Fibroblast of the conjunctiva (primary cell): ENCODE data around the gene LRP8.

Experiments
- DNase-seq: peaks from one replicate; pipeline ENCODE4 v3.0.0-alpha.2; 2010; ENCODE audit warnings: low read depth

The LRP8 gene

DNA sequence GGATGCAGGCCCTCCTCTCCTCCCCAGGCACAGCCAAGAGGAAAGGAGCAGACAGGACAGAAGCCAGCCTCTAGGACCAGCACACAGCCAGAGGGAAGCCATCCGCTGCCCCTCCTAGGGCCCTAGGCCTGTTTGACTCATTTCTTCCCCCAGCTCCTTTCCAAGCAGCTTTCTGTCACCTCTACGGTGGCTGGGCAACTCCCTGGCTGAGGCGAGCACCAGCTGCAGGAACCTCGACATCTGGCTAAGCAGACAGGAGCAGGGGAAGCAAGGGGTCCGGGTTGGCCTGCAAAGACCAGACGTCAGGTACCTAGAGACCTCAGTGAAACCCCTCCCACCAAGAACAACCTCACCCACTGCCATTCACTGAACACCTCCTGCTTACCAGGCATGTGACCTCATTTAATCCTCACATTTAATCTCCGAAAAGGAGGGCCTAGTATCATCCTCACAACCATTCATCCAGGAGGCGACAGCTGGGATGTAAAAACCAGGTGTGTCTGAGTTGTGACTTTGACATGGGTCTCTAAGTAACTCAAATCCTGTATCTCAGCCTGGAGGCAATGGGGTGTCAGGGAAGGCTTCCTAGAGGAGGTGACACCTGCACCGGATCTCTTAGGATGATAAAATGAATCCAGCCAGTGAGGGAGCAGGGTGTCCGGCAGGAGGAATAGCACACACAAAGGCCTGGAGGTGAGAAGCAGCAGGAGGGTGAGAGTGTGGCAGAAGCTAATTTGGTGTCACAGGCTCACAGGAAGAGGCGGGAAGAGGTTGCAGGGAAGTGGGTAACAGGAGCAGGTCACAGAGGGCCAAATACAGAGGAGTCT lies 5.9 kb downstream of the LRP8 start:
- DNase-seq: no peak

DNA sequence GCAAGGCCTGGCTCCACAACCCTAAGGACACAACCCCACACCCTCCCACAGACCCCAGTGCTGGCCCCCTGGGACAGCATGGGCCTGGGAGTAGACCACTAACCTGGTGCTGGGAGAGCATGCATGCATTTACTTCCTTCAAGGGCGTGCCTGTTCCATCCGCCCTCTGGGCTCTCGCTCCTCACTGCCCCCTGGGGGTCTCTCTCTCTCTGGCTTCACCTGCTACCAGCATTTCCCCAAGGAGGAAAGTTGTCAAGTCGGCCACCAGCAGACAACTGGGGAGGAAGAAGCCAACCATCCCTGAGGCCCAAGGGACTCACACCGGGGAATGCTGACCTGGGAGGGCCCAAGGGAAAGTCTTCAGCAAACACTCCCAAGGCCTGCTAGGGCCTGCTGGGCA lies 6.5 kb downstream of the LRP8 start:
- no peak for DNase-seq

DNA sequence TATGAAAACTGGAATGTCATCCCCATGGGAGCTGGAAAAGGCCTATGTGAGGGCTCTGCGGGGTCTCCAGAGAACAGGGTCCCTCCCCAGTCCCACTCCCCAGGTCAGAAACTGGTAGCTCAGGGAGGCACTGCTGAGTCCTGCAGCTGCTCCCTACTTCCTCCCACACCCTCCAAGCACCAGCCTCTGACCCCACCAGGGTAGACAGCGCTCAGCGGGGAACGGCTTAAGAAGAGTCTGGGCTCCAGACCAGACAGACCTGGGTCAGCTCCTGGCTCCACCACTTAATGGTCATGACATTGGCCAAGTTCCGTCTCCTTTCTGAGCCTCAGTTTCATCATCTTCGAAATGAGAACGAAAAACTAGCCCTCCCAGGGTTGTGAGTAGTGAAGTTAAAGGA lies 7.2 kb downstream of the LRP8 start:
- DNase-seq: no peak

DNA sequence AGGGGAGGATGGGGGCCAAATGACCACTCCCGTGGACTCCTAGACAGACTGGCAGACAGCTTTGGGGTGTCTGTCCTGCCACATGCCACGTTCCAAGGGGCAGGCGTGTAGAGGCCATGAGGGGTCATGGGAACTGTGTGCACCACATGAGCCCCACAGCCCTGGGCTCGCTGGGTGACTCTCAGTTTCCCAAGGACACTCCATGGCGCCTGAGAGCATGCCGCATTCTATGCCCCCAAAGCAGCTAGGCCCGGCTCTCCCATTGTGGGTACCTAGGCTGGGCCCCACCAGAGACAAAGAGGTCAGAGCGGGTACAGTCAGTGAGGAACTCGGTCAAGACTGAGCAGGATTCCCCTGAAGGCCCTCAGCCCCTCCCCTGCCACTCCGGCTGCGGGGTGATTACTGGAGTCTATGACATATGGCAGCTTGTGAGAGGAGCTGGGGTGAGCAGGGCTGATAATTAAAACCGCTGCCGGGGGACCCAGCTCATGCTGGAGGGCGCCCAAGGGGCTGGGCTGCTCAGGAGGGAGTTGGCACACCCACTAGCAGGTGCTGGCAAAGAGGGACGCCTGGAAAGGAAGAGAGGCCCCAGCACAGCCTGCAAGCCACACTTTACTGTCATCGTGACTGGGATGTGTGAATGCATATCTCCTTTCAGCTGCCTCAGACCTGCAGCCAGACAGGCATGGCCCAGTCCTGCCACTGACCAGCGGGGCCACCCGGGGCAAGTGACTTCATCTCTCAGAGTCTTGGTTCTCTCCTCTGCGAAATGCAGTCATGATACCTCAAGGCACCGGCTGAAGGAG lies 8.4 kb downstream of the LRP8 start:
- DNase-seq: no peak

DNA sequence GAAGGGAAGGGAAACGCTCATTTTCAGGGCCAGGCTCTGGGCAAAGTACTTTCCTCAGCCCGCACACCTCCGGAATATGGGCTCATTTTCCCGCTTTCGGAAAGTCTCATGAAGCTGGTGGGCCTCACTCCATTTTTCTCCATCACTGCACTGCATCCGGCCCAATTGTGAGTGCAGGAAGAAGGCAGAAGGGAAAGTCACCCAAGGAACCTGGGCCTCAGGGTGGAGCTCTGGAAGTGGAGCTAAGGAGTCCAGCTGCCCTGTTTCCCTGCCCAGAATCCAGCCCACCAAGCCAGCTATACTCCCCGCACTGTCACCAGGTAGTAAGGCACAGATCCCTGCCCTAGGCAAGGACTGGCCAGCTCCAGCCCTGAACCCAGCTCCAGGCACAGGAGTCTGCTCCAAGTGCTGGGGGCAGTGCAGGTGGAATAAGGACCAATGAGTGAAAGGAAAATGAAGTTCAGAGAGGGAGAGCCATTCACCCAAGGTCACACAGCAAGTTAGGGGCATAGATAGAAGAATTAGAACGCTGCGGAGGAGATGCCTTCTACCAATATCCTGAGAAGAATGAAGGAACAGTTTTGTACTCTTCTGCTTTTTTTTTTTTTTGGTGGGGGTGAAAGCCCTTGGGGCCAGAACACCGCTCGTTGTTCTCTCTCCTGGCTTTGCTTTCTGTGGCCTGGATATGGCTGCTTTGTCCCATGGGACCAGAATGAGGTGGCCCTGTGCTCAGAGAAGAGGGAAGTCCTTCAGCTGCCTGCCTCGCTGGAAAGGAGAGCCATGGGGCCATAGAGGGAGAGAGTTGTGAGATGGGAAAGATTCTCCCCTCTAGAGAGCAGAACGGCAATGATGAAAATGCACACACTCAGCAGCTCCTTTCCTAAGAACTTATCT lies 10.0 kb downstream of the LRP8 start:
- no peak for DNase-seq

DNA sequence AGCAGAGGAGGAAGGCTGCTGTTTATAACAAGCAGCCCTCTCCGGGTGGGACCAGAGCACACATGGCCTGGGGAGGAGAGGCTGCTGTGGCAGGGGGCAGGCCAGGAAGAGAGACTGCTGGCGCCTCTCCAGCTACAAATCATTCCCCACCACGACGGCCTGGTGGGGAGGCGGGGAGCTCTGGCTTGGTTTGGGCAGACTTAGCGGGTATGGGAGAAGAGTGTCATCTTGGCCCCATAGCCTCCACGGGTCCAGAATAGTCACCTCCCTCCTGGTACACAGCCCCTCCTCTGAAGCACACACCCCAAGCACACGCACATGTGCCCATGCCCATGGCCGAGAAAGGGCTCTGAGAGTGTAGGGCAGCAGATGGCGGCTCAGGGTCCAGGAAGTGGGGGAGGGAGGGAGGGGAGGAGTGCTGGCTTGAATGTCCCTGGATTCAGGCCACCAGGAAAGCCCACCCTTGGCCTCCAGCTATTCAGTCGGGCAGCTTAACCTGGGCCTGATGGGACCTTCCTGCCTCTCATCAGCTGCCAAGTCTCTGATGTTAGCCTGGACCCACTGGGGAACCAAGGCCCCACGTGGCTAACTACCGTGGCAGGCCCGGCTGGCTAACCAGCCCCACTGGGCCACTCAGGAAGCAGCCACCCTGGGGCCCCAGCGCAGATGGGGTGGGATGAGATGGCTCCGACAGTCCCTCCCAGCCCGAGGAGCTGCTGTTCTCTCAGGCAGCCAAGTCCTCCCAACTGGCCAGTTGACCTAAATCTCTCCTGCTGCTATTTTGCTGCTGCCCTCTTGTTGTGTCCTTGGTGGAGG lies 10.9 kb downstream of the LRP8 start:
- DNase-seq: no peak

DNA sequence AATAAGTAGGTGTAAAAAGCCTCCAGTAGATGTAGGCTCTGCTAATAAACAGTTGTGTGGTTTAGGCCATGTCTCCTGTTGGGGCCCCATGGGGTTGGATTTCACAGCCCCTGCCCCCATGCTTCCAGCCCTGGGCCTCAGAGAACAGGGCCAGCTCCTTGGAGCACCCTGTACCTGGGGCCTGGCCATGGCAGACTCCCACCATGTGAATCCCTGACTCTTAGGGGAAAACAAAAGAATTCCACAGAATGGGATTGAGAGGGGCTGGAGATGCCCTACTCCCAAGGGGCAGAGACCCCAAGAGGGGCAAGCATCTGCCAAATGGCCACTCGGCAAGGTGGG lies 11.5 kb downstream of the LRP8 start:
- DNase-seq: no peak

DNA sequence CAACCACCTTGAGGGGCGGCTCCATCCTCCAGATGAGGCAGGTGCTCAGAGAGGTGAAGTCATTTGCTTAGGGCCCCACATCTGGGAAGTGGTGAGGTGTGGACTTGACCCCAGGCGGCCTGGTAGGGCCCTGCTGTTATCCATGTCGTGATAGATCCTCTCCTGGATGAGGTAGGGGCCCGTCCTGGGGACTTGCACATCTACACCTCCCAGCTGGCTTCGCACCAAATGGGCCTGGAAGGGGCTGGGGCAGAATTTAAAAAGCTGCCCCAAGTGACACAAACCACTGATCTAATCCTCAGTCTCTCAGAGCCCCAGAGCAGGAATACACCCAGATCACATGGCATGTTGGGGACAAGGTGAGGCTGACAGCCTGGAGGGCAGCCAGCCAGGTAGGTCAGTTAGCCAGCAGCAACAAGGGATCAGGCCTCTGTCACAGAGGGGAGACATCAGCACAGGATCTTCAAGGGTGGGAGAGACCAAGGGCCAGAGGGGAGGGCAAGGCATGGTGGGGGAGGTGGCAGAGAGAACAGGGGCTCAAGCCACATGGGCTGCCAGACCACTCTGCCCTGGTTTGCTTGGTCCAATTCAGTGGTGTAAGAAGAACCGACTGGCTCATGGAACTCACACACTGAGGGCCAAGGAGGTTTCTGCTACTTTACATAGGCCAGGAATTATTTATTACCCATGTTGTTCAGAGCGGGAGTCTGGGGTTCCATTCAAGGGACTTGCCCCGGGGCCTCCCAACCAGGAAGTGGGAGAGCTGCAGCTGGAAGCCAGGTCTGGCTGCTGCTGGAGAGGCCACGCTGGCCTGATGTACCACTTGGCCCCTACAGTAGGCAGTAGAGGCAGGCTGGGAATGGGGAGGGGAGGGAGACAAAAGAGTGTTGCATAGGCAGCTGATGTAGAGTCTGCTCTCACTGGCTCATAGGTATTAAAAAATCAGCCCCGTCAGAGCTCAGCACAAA lies 12.1 kb downstream of the LRP8 start:
- no peak for DNase-seq

DNA sequence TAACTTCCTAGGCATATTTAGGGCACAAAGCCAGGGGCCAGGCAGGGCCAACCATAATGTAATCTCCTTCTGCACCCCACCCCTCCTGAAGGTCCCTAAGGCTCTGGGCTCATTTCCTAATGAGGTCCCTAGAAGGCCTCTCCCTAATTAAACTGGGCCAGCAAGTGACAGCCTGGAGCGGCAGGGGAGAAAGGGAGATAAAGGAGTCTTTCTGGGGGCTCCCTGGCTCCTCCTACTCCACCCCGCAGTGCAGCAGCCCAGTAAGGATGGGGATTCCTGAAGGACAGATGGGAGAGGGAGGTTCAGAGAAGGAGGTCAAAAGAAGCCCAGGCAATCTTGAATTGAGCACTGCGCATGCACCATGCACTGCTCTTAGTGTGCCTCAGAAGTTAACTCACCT lies 12.8 kb downstream of the LRP8 start:
- DNase-seq: no peak

DNA sequence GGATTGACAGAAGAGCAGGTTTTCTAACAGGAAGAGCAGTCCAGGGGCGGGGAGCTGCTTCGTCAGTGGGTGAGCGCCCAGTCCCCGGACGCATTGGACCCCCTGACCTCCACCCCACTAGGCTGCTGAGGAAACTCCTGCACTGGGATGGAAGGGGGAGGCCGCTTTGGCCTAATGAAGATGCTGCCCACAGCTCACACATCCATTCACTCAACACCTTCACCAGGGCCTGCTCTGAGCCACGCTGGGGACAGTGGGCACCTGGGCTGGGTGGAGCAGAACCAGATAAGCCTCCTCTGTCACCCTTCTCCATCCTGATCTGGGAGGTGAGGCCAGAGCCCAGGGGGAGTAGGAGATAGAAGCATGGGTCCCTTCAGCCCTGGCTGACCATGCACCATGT lies 13.3 kb downstream of the LRP8 start:
- no peak for DNase-seq

DNA sequence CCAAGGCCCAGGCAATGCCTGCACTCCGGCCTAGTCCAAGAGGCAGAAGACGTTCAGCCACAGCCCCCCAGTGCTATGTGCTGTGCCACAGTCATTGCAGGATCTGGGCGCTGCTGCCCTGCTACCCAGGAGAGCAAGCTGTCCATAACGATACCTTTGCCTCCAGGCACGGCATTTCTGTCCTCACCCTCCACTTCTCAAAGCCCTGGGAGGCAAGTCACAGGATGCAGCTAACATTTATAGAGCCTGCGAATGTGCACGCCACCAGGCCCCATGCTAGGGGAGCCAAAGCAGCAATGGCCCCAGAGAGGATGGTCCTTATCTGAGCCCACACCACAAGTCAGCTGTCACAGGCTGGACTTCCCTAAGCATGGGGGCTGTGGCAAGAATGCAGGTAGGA lies 13.8 kb downstream of the LRP8 start:
- no peak for DNase-seq

DNA sequence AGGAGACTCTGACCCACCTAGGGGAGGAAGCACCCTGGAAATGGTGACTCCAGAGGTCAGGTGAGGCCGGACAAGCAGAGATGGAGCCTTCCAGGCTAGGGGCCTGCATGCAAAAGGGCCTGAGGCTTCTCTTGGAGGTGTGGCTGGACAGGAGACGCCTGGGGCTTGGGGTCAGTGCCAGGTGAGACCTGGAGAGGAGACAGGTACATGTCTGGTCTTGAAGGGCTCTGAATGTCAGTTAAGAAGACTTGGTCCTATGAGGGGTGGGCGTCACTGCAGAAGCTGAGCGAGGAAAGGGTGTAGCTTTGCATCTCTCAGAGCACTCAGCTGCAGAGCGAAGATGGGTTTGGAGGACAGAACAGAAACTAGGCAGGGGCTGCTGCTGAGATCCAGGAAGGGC lies 14.3 kb downstream of the LRP8 start:
- no peak for DNase-seq

DNA sequence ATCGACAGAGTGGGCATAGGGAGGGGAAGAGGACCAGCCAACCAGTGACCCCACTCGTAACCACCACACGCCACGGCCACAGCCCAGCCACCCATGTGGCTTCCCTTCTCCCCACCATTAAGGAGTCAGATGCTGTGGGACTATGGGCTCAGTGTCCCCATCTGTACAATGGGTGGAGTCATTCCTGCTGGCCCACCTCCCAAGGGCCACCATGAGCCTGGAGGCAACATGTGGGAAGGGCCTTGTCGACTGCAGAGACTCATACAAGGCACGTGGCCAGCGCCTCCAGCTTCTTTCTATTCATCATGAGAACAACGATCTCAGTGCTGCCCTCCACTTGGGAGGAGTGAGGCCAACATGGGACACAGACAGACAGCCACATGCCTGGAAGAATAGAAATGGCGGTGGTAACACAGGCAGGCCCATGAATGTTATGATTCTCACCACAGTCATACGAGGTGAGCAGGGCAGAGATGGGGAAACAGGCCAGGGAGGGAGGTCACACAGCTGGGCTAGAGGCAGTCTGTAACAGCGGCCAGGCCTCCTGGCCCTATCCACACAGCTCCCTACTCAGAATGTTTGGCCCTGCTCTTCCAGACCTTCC lies 16.1 kb downstream of the LRP8 start:
- no peak for DNase-seq

DNA sequence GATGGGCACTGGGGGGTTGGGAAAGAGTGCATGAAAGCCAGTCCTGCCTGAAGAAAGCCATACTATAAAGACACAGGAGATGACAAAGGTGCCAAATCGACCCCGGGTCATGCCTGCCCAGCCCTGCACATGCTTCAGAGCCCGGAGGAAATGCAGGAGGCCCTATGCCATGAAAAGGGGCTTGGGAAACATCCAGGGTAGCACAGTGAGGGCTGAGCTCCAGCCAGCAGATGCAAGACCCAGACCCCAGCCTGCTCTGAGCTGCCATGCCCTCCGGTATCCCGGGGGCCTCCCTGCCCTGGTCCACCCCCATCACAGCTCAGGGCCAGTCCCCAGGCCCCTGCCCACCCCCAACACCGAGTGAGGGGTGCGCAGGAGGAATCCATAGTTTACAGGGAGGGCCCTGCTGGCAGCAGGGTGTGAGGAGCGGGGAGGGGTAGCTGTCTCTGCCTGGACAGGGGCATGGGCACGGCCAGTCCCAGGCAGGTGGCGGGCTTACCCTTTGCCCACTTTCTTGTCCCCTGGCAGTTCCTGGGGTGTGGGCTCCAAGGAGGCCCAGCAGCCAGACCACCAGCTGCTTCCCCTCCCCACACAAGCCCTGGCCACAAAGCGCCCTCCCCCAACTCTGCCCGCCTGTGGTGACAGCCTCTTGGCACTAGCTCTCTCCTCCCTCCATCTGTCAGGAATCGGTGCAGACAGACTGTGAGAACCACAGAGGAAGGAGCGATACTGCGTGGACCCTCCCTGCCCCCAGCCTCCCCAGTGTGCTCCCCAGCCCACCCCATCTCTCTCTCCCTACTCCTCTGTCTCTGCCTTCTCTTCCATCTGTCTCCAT lies 16.8 kb downstream of the LRP8 start:
- DNase-seq: no peak

DNA sequence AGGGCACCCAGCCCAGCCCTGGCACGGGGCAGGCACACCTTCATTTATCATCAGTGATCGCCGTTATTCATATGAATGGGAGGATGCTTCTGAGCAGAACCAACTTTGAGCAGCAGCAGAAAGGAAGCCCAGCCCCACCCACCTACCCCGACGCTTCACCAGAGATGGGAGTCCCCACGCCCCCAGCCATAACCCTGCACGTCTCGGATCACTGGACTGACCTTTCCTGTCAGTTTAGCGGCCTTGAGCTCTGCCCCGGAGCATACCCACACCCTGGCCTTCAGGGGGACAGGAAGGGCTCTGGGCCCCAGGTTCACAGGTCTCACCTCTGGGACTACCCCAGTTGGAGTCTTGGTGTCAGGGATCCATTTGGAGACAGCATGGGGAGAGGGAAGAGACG lies 18.1 kb downstream of the LRP8 start:
- no peak for DNase-seq

DNA sequence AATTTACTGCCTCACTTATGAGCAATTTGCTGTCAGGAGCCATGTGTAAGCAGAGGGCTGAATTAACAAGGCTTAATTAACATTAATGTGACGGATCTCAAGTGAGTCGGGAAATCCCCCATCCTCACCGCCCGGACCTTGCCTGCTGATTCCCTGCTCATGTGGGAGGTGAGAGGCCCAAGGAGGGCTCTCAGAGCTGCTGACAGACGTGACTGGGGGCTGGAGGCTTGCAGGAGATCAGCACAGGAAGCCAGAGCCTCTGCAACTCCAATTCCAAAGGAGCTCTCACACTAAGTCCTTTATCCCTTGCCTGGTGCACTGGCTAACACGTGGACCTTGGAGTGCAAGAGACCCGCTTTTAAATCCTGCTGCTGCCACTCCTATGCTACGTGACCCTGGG lies 19.4 kb downstream of the LRP8 start:
- no peak for DNase-seq

DNA sequence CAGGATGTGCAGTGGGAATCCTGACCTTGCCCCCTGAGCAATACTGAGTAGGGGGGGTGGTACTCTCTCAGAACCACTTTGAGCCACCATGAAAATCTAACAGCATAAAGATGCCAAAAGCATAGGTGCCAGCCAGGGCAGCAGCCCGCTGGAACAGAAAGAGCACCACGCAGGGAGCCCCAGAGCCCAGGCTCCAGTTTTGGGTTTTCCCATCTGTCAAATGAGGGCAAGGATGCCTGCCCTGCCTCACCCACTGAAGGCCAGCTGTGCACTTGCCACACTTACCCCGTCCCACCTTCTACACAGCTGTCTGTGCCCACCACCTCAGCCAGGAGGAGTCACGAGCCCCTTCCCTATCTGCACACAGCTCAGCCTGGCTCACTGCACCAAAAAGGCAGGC lies 20.8 kb downstream of the LRP8 start:
- DNase-seq: no peak

DNA sequence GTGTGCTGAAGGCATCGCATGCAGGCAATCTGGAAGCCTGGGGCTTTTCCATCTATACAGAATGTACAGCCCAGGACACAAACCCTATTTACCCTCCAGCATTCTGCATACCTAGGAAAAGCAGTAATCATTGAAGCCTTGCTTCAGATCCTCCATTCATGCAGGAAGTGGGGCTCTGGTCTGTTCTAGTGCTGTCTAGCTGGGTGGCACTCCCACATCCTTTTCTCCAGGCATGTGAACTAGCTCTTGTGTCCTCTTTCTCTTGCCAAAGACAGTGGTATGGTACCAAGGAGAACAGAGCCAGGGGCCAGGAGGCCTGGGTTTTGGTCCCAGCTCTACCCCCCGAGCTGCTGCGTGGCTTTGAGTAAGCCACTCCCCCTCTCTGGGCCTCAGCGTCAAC lies 21.7 kb downstream of the LRP8 start:
- DNase-seq: no peak

DNA sequence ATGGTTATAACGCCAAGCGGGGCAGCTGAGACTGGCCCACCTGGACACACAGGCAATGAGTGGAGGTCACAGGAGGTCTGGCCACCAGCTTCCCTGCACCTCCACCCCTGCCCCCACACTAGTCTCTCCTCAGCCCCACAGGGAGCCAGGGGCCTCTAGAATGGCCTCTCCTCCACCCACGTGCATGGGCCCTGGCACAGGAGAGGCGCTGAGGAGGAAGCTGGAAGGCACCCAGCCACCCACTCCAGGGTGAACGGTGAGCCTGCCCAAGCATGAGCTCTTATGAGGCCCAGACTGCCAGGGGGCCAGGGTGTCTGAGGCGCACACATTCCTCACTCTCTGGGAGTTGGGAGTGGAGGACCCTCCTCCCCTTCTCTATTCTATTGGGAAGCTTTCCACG lies 22.2 kb downstream of the LRP8 start:
- DNase-seq: no peak
